Astrocyte of the cerebellum (primary cell): ENCODE data around the gene CCDC14.
A peak's percentile ranks its signal among the peaks of the same experiment; 100 is the strongest.
"Not testable (repeated sequence)": the region's sequence is repeated elsewhere in the genome, so short reads cannot be mapped to it uniquely, and the experiment has no call there.

ENCODE experiments used
- DNase-seq: peaks from one replicate; pipeline ENCODE4 v3.0.0-alpha.2; 2011; ENCODE audit warnings: low read depth
- H3K4me3 ChIP-seq: 2 replicates; pipeline ENCODE4 v1.5.1; 2011; ENCODE audit warnings: mild to moderate bottlenecking, low read depth, low read length, moderate library complexity
- CTCF ChIP-seq: IDR thresholded peaks from 2 replicates; pipeline ENCODE4 v1.5.1; 2012; ENCODE audit warnings: low read length, low read depth, moderate library complexity, mild to moderate bottlenecking; ENCODE audit errors: missing control alignments
- in situ Hi-C: cut with HindIII; loops from 2 replicates; pipeline ENCODE4 v1.10.0; 2017; ENCODE audit warnings: low sequenced_read_pairs

CCDC14 gene

GRCh38 chr3:123986427-123986826, 25.4 kb upstream of the CCDC14 start:
- in situ Hi-C loops, result no loop called here
- DNase-seq, result no peak
- no peak for TF ChIP-seq CTCF
- H3K4me3 ChIP-seq, result no peak overlapping the region

GRCh38 chr3:123984957-123985356, 23.9 kb upstream of the CCDC14 start:
- in situ Hi-C loops, result no loop called here
- no peak for TF ChIP-seq CTCF

GRCh38 chr3:123984350-123984749, 23.3 kb upstream of the CCDC14 start:
- DNase-seq, result no peak
- TF ChIP-seq CTCF, result no peak
- no peak overlapping the region for H3K4me3 ChIP-seq
- in situ Hi-C loops, result no loop called here

More at GRCh38 chr3:123984957-123985356, 23.9 kb upstream of the CCDC14 start:
- no peak overlapping the region for H3K4me3 ChIP-seq
- DNase-seq, result no peak

- in situ Hi-C loops, DNase-seq, H3K4me3 ChIP-seq: not testable (repeated sequence)
Measured at GRCh38 chr3:123981317-123981716, 20.3 kb upstream of the CCDC14 start.

GRCh38 chr3:123980539-123980938, 19.5 kb upstream of the CCDC14 start:
- in situ Hi-C loops, result no loop called here
- no peak for TF ChIP-seq CTCF
- DNase-seq, result no peak
- peak overlapping the region; percentile 46 for H3K4me3 ChIP-seq

- in situ Hi-C loops, DNase-seq: not testable (repeated sequence)
- TF ChIP-seq CTCF, result peak; percentile 70
- H3K4me3 ChIP-seq, result peak overlapping the region; percentile 46
Measured at GRCh38 chr3:123979525-123980501, 18.8 kb upstream of the CCDC14 start.

- DNase-seq, in situ Hi-C loops, H3K4me3 ChIP-seq: not testable (repeated sequence)
Measured at GRCh38 chr3:123976904-123977303, 15.9 kb upstream of the CCDC14 start.

- H3K4me3 ChIP-seq, in situ Hi-C loops: not testable (repeated sequence)
Measured at GRCh38 chr3:123976181-123976898, 15.3 kb upstream of the CCDC14 start.

GRCh38 chr3:123975030-123975429, 14.0 kb upstream of the CCDC14 start:
- in situ Hi-C loops, DNase-seq, H3K4me3 ChIP-seq: not testable (repeated sequence)

More at GRCh38 chr3:123976181-123976898, 15.3 kb upstream of the CCDC14 start:
- DNase-seq, result not testable (repeated sequence)
